Fibroblast of mammary gland (primary cell): ENCODE measurements around the gene MSANTD4.
A peak's percentile ranks its signal among the peaks of the same experiment; 100 is the strongest.
"Not testable (repeated sequence)": the region's sequence is repeated elsewhere in the genome, so short reads cannot be mapped to it uniquely, and the experiment has no call there.

Source experiments
- DNase-seq: peaks from one replicate; pipeline ENCODE4 v3.0.0-alpha.2; 2010; ENCODE audit warnings: low read depth
- H3K4me3 ChIP-seq: 2 replicates; pipeline ENCODE4 v1.5.1; 2011; ENCODE audit warnings: low read depth, mild to moderate bottlenecking, low read length, moderate library complexity; ENCODE audit not compliant: control insufficient read depth
- TF ChIP-seq, protein P1 (sequence below): conservative IDR thresholded peaks from 2 replicates; pipeline ENCODE4 v1.5.1; 2011; ENCODE audit warnings: low read depth, low read length, inconsistent platforms; ENCODE audit not compliant: control insufficient read depth, insufficient read depth

MSANTD4 gene

DNA sequence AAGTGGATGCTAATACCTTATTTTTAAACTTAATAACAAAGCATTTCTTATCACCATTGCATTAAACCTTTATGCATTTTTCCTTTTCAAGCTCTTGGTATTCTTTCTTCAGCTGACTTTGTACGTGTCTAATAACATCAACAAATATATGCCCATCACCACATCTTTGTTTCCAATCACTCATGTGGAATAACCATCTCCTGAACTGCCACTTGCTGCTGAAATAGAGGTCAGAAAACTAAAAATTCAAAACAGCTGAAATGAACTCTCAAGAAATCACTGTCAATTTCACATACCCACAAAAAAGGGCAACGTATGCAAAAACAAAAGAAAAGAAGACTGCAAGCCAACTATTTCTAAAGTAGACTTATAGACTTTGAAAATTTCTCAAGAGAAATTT is 7.4 kb downstream of the MSANTD4 start:
- no peak for DNase-seq
- TF ChIP-seq, protein P1, sequence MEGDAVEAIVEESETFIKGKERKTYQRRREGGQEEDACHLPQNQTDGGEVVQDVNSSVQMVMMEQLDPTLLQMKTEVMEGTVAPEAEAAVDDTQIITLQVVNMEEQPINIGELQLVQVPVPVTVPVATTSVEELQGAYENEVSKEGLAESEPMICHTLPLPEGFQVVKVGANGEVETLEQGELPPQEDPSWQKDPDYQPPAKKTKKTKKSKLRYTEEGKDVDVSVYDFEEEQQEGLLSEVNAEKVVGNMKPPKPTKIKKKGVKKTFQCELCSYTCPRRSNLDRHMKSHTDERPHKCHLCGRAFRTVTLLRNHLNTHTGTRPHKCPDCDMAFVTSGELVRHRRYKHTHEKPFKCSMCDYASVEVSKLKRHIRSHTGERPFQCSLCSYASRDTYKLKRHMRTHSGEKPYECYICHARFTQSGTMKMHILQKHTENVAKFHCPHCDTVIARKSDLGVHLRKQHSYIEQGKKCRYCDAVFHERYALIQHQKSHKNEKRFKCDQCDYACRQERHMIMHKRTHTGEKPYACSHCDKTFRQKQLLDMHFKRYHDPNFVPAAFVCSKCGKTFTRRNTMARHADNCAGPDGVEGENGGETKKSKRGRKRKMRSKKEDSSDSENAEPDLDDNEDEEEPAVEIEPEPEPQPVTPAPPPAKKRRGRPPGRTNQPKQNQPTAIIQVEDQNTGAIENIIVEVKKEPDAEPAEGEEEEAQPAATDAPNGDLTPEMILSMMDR: no peak
- no peak overlapping the region for H3K4me3 ChIP-seq

DNA sequence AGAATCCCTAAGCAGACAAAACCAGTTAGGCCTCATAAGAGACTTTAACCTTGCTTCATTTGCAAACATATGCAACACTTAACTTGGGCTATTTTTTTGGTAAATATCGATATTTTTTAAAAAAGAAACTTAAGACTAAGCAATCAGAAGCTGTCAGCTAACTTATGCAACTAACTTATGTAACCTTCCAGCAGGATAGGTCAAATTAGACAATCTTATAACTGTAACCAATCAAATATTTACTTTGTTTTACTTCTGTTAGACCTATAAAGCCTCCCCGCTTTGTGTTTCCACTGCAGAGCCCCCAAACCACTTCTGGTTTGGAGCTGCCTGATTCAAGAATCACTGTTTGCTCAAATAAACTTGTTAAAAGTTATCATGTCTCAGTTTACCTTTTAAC is 8.0 kb downstream of the MSANTD4 start:
- TF ChIP-seq, protein P1: no peak
- DNase-seq: no peak
- H3K4me3 ChIP-seq: no peak overlapping the region

DNA sequence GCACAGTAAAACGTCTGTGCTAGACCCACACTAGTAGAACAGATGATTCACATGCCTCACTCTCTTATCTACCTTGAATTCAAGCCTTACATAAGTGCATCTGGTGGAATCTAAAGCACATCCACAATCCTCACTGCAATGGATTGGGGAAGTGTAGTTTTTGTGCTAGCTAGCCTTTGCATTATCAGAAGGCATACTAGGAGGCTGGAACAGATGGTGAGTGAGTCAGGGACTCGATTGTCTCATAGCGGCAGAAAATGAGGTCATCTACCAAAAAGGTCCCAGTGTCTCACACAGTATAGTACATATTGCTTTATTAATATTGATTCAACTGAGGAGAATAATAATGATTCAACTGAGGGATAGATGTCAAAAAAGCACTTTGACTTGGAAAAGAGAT is 9.3 kb downstream of the MSANTD4 start:
- peak; percentile 85 for DNase-seq
- TF ChIP-seq, protein P1: no peak

DNA sequence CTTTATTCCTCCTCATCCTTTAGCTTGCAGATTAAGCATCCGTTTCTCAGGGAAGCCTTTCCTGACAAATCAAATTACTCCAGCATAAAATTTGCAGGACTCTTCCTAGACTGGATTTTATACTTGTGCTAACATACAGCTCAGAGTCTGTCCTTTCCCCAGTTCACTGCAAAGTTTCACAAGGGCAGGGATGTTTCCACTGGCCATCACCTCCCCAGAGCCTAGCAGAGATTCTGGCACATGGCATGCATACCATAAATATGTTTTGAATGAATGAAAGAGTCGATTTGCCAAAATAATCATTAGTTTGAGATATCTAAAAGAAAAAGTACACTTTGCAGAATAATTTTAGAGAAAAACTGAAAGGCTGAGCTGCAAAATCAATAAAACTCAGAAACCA is 10.6 kb downstream of the MSANTD4 start:
- TF ChIP-seq, protein P1: no peak
- no peak overlapping the region for H3K4me3 ChIP-seq
- peak; percentile 22 for DNase-seq

More for the DNA sequence above, 9.3 kb downstream of the MSANTD4 start:
- H3K4me3 ChIP-seq: no peak overlapping the region

DNA sequence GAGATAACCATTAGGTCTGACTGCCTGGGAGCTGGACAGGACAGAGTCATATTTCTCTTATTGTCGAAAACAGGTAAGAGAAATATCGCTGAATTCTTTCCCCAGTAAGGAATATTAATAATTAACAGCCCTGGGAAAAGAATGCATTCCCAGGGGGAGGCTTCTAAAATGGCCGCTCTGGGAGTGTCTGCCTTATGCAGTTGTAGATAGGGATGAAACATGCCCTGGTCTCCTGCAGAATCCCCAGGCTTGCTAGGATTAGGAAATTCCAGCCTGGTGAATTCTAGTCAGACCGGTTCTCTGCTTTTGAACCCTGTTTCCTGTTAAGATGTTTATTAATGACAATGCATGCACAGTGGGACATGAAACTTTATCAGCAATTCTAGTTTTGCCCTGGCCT is 18.9 kb downstream of the MSANTD4 start:
- not testable (repeated sequence) for H3K4me3 ChIP-seq, DNase-seq

DNA sequence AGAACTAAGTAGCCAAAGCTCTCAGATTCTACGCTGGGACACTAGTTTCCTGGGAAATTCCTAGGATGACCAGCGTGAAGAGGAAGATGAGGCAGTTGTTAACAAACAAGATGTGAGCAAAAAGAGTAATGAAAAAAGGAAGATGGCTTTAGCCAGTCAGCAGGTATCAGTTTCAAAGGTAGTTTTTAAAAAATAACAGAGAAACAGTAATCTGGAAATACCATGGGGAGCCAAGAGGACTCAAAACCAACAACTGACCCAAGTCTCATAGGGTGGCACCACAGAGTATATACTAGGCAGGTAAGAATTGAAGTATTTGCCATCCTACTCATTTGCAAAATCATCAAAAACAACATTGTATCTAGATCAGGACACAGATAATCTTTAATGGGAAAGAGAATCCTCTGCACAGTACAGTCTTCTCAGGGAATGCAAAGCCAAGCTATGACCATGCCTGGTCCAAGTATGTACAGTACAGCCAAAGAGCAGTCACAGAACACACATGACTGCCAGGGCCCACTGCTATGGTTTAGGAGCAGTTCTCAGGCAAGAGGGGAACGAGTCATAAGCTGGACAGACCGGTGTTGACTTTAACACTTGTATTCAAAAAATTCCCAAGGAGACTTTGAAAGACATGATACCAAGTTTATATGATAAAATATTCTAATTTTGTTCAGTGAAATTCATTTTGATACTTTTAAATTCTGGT is 20.6 kb downstream of the MSANTD4 start:
- TF ChIP-seq, protein P1: no peak
- H3K4me3 ChIP-seq: no peak overlapping the region
- DNase-seq: peak; percentile 30

DNA sequence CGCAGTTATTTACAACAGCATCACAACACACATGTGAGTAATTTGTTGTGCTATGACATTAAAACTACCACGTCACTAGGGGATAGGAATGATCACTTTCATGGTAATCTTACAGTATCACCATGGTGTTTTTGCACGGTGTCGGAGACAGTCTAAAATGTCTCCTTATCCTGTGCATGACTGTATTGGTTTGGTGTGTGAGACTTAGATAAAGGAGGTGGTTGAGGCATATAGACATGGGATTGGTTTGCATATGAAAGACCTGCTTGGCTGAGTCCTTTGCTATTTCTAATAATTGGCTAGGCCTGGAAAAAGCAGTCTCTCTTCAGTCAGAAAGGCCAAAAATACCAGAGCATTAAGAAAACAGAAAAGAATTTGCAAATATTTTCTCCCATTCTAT is 30.2 kb downstream of the MSANTD4 start:
- DNase-seq: no peak
- TF ChIP-seq, protein P1: no peak
- H3K4me3 ChIP-seq: no peak overlapping the region
